ENCODE measurements around the gene ATG9A. TPM values are rescaled to one million over a fixed set of nuclear protein-coding genes. Genes with fewer than 3 reads are reported as not detected.

The ATG9A gene
- polyA plus RNA-seq, 1 donor from 2014 or later: 26.2 TPM

DNA sequence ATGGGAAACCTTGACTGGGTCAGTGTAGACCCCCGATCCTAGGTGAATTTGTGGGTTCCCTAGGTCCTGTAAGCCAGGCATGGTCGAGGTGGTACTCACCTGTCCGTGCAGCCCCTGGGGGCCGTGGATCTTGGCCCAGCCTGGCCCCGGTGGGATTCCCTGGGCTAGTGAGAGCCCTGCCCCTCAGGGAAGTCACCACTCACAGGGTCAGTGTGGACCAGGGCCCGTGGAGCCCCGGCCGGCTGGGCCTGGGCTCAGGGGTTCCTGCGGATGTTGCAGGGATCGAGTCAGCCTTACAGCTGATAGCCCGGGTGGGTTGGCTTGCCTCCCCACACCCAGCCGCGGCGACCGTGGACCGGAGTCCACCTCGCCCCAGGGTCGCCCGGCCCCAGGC is 528 bp downstream of the ATG9A start:
- Histone ChIP-seq H3F3A (ENCODE audit: insufficient read depth, low read length, poor library complexity, severe bottlenecking) (peaks cover 6% of the 10 kb centered on the region), H3K36me3 (ENCODE audit: insufficient read depth, low read length) (no peaks in the 10 kb centered on the region), H4K20me1 (ENCODE audit: insufficient read depth) (no peaks in the 10 kb centered on the region), H3K4me3 (ENCODE audit: low read length) (peak overlapping the region; percentile 78), H3K79me2 (replicated peaks; ENCODE audit: insufficient read depth, low read length) (peaks cover 17% of the 10 kb centered on the region), H3K9ac (ENCODE audit: low read length) (peak overlapping the region; percentile 93), H3K4me2 (ENCODE audit: low read length) (peak overlapping the region; percentile 95), H2AFZ (ENCODE audit: low read depth, low read length) (peak overlapping the region; percentile 41), H3K27ac (ENCODE audit: low read length) (peak overlapping the region; percentile 96), H3K9me2 (ENCODE audit: insufficient read depth, low read length) (no peaks in the 10 kb centered on the region), H3K27me3 (ENCODE audit: insufficient read depth, low read depth, low read length) (no peaks in the 10 kb centered on the region), H3K9me3 (ENCODE audit: low read length) (no peaks in the 10 kb centered on the region)
- TF ChIP-seq TAF1 (IDR thresholded peaks at IDR 0.05; ENCODE audit: low read depth): peak; percentile 48
- TF ChIP-seq POLR2AphosphoS5 (IDR thresholded peaks at IDR 0.05): no peak
- TF ChIP-seq RAD21 (conservative IDR thresholded peaks at IDR 0.05): no peak
- TF ChIP-seq, protein P1, sequence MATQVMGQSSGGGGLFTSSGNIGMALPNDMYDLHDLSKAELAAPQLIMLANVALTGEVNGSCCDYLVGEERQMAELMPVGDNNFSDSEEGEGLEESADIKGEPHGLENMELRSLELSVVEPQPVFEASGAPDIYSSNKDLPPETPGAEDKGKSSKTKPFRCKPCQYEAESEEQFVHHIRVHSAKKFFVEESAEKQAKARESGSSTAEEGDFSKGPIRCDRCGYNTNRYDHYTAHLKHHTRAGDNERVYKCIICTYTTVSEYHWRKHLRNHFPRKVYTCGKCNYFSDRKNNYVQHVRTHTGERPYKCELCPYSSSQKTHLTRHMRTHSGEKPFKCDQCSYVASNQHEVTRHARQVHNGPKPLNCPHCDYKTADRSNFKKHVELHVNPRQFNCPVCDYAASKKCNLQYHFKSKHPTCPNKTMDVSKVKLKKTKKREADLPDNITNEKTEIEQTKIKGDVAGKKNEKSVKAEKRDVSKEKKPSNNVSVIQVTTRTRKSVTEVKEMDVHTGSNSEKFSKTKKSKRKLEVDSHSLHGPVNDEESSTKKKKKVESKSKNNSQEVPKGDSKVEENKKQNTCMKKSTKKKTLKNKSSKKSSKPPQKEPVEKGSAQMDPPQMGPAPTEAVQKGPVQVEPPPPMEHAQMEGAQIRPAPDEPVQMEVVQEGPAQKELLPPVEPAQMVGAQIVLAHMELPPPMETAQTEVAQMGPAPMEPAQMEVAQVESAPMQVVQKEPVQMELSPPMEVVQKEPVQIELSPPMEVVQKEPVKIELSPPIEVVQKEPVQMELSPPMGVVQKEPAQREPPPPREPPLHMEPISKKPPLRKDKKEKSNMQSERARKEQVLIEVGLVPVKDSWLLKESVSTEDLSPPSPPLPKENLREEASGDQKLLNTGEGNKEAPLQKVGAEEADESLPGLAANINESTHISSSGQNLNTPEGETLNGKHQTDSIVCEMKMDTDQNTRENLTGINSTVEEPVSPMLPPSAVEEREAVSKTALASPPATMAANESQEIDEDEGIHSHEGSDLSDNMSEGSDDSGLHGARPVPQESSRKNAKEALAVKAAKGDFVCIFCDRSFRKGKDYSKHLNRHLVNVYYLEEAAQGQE (IDR thresholded peaks at IDR 0.05; ENCODE audit: borderline replicate concordance): no peak
- TF ChIP-seq, protein P2, sequence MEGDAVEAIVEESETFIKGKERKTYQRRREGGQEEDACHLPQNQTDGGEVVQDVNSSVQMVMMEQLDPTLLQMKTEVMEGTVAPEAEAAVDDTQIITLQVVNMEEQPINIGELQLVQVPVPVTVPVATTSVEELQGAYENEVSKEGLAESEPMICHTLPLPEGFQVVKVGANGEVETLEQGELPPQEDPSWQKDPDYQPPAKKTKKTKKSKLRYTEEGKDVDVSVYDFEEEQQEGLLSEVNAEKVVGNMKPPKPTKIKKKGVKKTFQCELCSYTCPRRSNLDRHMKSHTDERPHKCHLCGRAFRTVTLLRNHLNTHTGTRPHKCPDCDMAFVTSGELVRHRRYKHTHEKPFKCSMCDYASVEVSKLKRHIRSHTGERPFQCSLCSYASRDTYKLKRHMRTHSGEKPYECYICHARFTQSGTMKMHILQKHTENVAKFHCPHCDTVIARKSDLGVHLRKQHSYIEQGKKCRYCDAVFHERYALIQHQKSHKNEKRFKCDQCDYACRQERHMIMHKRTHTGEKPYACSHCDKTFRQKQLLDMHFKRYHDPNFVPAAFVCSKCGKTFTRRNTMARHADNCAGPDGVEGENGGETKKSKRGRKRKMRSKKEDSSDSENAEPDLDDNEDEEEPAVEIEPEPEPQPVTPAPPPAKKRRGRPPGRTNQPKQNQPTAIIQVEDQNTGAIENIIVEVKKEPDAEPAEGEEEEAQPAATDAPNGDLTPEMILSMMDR (IDR thresholded peaks at IDR 0.05; ENCODE audit: poor library complexity, severe bottlenecking): no peak

DNA sequence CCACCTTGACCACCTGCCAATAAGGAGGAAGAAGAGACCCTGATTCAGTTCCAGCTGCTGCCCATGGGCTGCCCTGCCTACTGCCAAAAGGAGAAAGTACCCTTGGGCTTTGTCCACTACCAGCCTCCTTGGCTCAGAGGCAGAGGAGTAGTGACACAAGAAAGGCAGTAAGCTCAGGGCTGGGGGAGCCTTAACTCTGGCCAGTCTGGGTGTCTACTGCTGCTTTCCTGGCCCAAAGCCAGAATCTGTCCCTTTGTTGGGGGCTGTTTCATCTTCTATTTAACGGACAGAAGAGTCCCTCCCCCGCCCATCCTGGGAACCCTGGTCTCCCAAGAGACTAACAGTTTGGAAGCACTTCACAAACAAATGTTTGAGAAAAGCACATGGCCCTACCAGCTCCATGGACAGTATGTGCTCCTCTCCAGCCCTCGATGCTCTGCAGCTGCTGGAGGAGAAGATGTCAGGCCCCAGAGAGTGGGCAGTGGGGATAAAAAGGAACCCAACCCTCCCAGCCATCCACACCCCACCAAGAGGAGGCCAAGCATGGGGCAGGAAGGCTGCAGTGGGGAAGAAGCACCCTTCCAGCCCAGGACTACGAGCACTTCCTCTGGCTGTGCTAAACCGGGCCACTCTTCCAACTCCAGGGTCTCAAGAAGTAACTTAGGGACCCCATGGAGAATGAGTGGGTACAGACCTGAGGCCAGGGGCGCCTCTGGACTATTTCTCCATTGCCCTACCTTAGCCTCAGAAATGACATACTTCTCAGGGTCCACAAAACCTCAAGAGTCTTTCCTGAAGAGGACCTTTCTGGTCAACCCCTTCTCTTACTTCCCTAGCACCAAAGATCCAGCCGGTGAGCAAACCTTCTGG is 1.2 kb downstream of the ATG9A start:
- peak overlapping the region; percentile 96 for H3K27ac ChIP-seq (ENCODE audit: low read length)
- H3K9me2 ChIP-seq (ENCODE audit: insufficient read depth, low read length): no peaks in the 10 kb centered on the region
- H3K4me3 ChIP-seq (ENCODE audit: low read length): peak overlapping the region; percentile 78
- no peaks in the 10 kb centered on the region for H3K36me3 ChIP-seq (ENCODE audit: insufficient read depth, low read length)
- peaks cover 6% of the 10 kb centered on the region for H3F3A ChIP-seq (ENCODE audit: insufficient read depth, low read length, poor library complexity, severe bottlenecking)
- no peaks in the 10 kb centered on the region for H4K20me1 ChIP-seq (ENCODE audit: insufficient read depth)
- H3K9ac ChIP-seq (ENCODE audit: low read length): peak overlapping the region; percentile 93
- no peak for TF ChIP-seq RAD21 (conservative IDR thresholded peaks at IDR 0.05)
- H3K9me3 ChIP-seq (ENCODE audit: low read length): no peaks in the 10 kb centered on the region
- peak overlapping the region; percentile 41 for H2AFZ ChIP-seq (ENCODE audit: low read depth, low read length)
- H3K27me3 ChIP-seq (ENCODE audit: insufficient read depth, low read depth, low read length): no peaks in the 10 kb centered on the region
- H3K79me2 ChIP-seq (replicated peaks; ENCODE audit: insufficient read depth, low read length): peaks cover 17% of the 10 kb centered on the region
- peak overlapping the region; percentile 95 for H3K4me2 ChIP-seq (ENCODE audit: low read length)

DNA sequence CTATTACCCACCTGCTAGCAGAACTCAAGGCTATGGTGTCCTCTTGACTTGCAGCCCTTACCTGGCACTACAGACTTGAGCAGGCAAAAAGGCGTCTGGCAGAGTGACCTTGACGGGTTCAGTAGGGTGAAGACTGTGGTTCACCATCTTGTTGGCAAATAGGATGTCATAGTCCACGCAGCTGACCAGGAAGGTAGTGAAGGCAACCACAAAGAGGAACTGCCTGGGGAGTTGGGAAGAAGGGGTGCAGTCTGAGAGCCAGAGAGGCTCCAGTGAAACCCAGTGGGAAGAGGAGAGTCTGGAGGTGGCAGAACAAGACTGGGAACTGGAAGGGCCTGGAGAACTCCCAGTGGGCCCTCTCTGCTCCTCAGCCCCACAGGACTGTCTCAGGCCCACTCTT is 4.1 kb downstream of the ATG9A start:
- H2AFZ ChIP-seq (ENCODE audit: low read depth, low read length): no peak overlapping the region
- H3F3A ChIP-seq (ENCODE audit: insufficient read depth, low read length, poor library complexity, severe bottlenecking): peaks cover 3% of the 10 kb centered on the region
- H3K9me2 ChIP-seq (ENCODE audit: insufficient read depth, low read length): no peaks in the 10 kb centered on the region
- H3K27me3 ChIP-seq (ENCODE audit: insufficient read depth, low read depth, low read length): no peaks in the 10 kb centered on the region
- no peaks in the 10 kb centered on the region for H4K20me1 ChIP-seq (ENCODE audit: insufficient read depth)
- H3K4me2 ChIP-seq (ENCODE audit: low read length): no peak overlapping the region
- peaks cover 11% of the 10 kb centered on the region for H3K79me2 ChIP-seq (replicated peaks; ENCODE audit: insufficient read depth, low read length)
- TF ChIP-seq TAF1 (IDR thresholded peaks at IDR 0.05; ENCODE audit: low read depth): no peak
- no peak for TF ChIP-seq POLR2AphosphoS5 (IDR thresholded peaks at IDR 0.05)
- TF ChIP-seq SMC3 (conservative IDR thresholded peaks at IDR 0.05; ENCODE audit: poor library complexity): no peak
- TF ChIP-seq, protein P2 (IDR thresholded peaks at IDR 0.05; ENCODE audit: poor library complexity, severe bottlenecking): no peak
- no peak for TF ChIP-seq RAD21 (conservative IDR thresholded peaks at IDR 0.05)
- no peak for TF ChIP-seq EP300 (conservative IDR thresholded peaks at IDR 0.05; ENCODE audit: poor library complexity, severe bottlenecking)
- no peak for TF ChIP-seq MXI1 (conservative IDR thresholded peaks at IDR 0.05; ENCODE audit: poor library complexity, severe bottlenecking)
- TF ChIP-seq, protein P1 (IDR thresholded peaks at IDR 0.05; ENCODE audit: borderline replicate concordance): no peak
- no peak for TF ChIP-seq EZH2 (IDR thresholded peaks at IDR 0.05; ENCODE audit: borderline replicate concordance, insufficient read depth, low read length, poor library complexity, severe bottlenecking)
- no peak overlapping the region for H3K27ac ChIP-seq (ENCODE audit: low read length)
- no peak overlapping the region for H3K9ac ChIP-seq (ENCODE audit: low read length)
- H3K36me3 ChIP-seq (ENCODE audit: insufficient read depth, low read length): no peaks in the 10 kb centered on the region
- no peaks in the 10 kb centered on the region for H3K9me3 ChIP-seq (ENCODE audit: low read length)
- H3K4me3 ChIP-seq (ENCODE audit: low read length): no peak overlapping the region
